Measurements from ENCODE around the gene TNKS1BP1. TPM values are rescaled to one million over a fixed set of nuclear protein-coding genes. Genes with fewer than 3 reads are reported as not detected.

The TNKS1BP1 gene
- total and polyA plus RNA-seq, 8 donors, result 59.4 to 238 (median 119) TPM

DNA sequence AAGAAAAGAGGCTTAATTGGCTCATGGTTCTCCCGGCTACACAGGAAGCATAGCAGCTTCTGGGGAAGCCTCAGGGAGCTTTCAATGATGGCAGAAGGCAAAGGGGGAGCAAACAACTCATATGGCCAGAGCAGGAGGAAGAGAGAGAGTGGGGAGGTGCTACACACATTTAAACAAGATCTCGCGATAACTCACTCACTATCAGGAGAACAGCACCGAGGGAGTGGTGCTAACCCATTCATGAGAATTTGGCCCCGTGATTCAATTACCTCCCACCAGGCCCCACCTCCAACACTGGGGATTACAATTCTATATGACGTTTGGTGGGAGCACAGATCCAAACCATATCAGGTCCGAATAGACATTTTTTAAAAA, 46.0 kb downstream of the TNKS1BP1 start:
- Histone ChIP-seq H3K9me3 (peaks cover 0 to 4% (median 2%) of the 10 kb centered on the region in 4 donors), H3K27ac (peak overlapping the region in 2 of 5 donors; percentile 67 to 75), H3K36me3 (no peaks in the 10 kb centered on the region), H3K4me1 (peaks cover 4 to 22% (median 14%) of the 10 kb centered on the region in 4 donors), H3K4me3 (no peak overlapping the region), H3K27me3 (no peaks in the 10 kb centered on the region)
- WGBS, 5 donors, result 62 to 78% (median 66%) methylated on average over 7 of the region's 7 CpGs
- TF ChIP-seq EP300 (IDR thresholded peaks at IDR 0.05) (no peak), POLR2A (IDR thresholded peaks at IDR 0.05) (no peak), POLR2AphosphoS5 (IDR thresholded peaks at IDR 0.05) (no peak)
- TF ChIP-seq, protein P1, sequence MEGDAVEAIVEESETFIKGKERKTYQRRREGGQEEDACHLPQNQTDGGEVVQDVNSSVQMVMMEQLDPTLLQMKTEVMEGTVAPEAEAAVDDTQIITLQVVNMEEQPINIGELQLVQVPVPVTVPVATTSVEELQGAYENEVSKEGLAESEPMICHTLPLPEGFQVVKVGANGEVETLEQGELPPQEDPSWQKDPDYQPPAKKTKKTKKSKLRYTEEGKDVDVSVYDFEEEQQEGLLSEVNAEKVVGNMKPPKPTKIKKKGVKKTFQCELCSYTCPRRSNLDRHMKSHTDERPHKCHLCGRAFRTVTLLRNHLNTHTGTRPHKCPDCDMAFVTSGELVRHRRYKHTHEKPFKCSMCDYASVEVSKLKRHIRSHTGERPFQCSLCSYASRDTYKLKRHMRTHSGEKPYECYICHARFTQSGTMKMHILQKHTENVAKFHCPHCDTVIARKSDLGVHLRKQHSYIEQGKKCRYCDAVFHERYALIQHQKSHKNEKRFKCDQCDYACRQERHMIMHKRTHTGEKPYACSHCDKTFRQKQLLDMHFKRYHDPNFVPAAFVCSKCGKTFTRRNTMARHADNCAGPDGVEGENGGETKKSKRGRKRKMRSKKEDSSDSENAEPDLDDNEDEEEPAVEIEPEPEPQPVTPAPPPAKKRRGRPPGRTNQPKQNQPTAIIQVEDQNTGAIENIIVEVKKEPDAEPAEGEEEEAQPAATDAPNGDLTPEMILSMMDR (IDR thresholded peaks at IDR 0.05), result no peak
- intact Hi-C loops (cut with DNase I; ENCODE audit: low total_unique reads), result no loop called here
- DNase-seq, result no peak

DNA sequence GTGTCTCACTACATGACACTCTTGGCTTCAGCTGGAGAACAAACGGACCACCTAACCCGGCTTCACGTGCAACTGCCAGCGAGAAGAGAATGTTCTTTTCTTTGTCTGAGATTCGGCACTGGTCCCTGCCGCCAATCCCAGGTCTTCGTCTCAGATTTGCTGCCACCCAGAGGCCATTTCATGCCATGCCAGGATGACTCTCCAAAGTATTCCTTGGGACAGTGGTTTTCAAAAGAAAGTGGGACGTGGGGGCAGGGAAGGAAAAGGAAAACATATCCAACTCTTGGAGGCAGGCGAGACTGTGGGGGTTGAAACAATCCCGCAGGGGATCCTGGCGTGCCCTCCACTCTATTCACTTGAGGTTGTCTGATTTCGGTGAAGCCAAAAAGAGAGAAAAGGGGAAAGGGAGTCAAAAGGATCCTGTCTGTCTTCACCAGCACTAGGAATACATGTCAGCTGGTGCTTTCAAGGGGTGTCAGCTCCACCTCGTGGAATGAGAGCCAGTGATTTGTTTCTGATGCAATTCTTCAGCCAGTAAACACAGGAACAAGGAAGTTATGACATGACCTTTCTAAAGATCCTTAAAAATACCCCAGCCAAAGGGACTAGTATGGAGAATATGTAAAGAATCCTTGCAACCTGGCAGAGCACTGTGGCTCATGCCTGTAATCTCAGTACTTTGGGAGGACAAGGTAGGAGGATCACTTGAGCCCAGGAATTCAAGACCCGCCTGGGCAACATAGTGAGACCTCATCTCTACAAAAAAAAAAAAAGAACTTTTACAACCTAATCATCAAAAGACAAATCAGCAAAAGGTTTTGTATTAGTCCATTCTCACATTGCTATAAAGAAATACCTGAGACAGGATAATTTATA, 46.7 kb downstream of the TNKS1BP1 start:
- TF ChIP-seq, protein P1 (IDR thresholded peaks at IDR 0.05), result peak in 5 of 7 experiments; percentile 45 to 80 (median 74)
- TF ChIP-seq POLR2A (IDR thresholded peaks at IDR 0.05) (no peak), POLR2AphosphoS5 (IDR thresholded peaks at IDR 0.05) (peak in 2 of 3 donors; percentile 24 to 33)
- Histone ChIP-seq H3K4me1 (peaks cover 4 to 22% (median 13%) of the 10 kb centered on the region in 4 donors), H3K27ac (peak overlapping the region; percentile 35 to 75 (median 48)), H3K4me3 (no peak overlapping the region), H3K9me3 (peaks cover 0 to 10% (median 9%) of the 10 kb centered on the region in 4 donors), H3K36me3 (no peaks in the 10 kb centered on the region), H3K27me3 (no peaks in the 10 kb centered on the region)
- peak; percentile 70 to 84 for DNase-seq
- WGBS, 5 donors, result 11% methylated on average over 14 of the region's 14 CpGs
- intact Hi-C loops (cut with DNase I; ENCODE audit: low total_unique reads), result no loop called here

DNA sequence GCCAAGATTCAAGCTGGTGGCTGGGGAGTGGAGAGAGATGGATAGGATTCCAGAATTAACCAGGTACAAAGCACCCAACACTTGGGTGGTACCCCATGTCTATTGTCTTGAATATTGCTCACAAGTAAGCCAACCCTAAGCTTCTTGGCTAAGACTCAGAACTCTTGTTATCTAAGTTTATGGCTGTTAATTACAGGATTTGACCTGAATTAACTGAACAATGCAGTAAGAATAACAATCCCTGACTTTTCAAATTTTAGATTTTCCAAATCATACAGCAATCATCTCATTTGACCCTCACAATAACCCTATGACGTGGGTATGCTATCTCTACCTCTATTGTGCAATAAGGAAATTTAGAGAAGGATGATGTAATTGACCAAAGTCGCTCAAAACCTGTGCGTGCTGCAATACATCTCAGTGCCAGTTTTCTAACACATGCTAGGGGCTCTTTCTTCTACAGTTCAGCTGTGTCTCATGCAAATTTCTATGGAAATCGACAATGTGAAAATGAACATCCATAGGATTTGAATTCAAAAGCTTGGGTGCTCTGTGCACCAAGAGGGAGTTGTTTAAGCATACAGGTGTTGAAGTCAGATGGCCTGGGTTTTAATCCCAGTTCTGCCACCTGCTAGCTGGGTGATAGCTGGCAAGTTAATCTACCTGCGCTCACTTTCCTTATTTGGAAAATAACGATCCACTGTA, 47.6 kb downstream of the TNKS1BP1 start:
- no peak for DNase-seq
- intact Hi-C loops (cut with DNase I; ENCODE audit: low total_unique reads), result no loop called here

More for the DNA sequence above, 47.6 kb downstream of the TNKS1BP1 start:
- Histone ChIP-seq H3K9me3 (peaks cover 0 to 12% (median 11%) of the 10 kb centered on the region in 4 donors), H3K27me3 (no peaks in the 10 kb centered on the region), H3K4me1 (peaks cover 4 to 22% (median 13%) of the 10 kb centered on the region in 4 donors), H3K36me3 (no peaks in the 10 kb centered on the region), H3K27ac (peak overlapping the region in 4 of 5 donors; percentile 42 to 75 (median 58)), H3K4me3 (no peak overlapping the region)
- TF ChIP-seq EP300 (IDR thresholded peaks at IDR 0.05) (no peak), POLR2A (IDR thresholded peaks at IDR 0.05) (no peak), POLR2AphosphoS5 (IDR thresholded peaks at IDR 0.05) (no peak)
- TF ChIP-seq, protein P1 (IDR thresholded peaks at IDR 0.05), result no peak
- 58 to 67% (median 59%) methylated on average over 6 of the region's 6 CpGs for WGBS, 5 donors
